ENCODE data around the gene RALGAPA1. TPM values are rescaled to one million over a fixed set of nuclear protein-coding genes. Genes with fewer than 3 reads are reported as not detected.

Gene RALGAPA1
- total and polyA plus RNA-seq, 2 of the 13 experiments (the other 11 are each of a cell fraction or from before 2014, with no cell fraction given): 65.0 to 89.2 TPM

DNA sequence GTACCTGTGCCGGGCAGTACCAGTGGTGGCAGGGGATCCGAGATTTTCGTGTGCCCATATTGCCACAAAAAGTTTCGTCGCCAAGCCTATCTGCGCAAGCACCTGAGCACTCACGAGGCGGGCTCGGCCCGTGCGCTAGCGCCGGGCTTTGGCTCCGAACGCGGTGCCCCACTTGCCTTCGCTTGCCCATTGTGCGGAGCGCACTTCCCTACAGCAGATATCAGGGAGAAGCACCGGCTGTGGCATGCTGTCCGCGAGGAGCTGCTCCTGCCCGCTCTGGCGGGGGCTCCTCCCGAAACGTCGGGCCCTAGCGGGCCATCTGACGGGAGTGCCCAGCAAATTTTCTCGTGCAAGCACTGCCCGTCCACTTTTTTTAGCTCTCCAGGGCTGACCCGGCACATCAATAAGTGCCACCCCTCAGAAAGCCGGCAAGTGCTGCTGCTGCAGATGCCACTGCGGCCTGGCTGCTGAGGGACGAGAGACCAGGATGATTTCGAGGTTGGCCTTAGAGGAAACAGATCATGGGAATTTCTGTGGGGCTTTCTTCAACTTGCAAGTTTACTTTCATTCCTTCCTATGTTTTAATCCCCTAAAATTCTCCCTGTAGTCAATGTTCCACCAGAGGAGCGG is 273.5 kb downstream of the RALGAPA1 start (continued):
- TF ChIP-seq CENPBD1 (CRISPR knock-in tag; IDR thresholded peaks at IDR 0.05; ENCODE audit: borderline replicate concordance, low read depth) (peak; percentile 21; the same call in 1 of the 2 replicates), ZNF563 (CRISPR knock-in tag; IDR thresholded peaks at IDR 0.05) (peak; percentile 10; the same call in 1 of the 2 replicates), ZNF782 (CRISPR knock-in tag; IDR thresholded peaks at IDR 0.05; ENCODE audit: borderline replicate concordance) (no peak), MIER2 (CRISPR knock-in tag; IDR thresholded peaks at IDR 0.05) (peak; percentile 78; the same call in 1 of the 2 replicates), KDM1A (CRISPR knock-in tag; IDR thresholded peaks at IDR 0.05) (no peak), ZNF501 (CRISPR knock-in tag; IDR thresholded peaks at IDR 0.05) (peak; percentile 71; the same call in 1 of the 2 replicates), ZBTB4 (CRISPR knock-in tag; IDR thresholded peaks at IDR 0.05; ENCODE audit: borderline replicate concordance) (peak; percentile 68; the same call in 1 of the 2 replicates), EHMT2 (IDR thresholded peaks at IDR 0.05; ENCODE audit: borderline replicate concordance, low read depth, low read length) (peak; percentile 94; the same call in 1 of the 2 replicates), ZNF282 (IDR thresholded peaks at IDR 0.05; ENCODE audit: partially characterized antibody) (no peak), KIAA2018 (CRISPR knock-in tag; IDR thresholded peaks at IDR 0.05; ENCODE audit: borderline replicate concordance) (peak; percentile 37), ZNF350 (CRISPR knock-in tag; IDR thresholded peaks at IDR 0.05; ENCODE audit: borderline replicate concordance, low read depth) (peak; percentile 17; the same call in 1 of the 2 replicates), ZNF382 (CRISPR knock-in tag; IDR thresholded peaks at IDR 0.05; ENCODE audit: borderline replicate concordance) (peak; percentile 10; the same call in 1 of the 2 replicates)
- TF ChIP-seq, protein P1, sequence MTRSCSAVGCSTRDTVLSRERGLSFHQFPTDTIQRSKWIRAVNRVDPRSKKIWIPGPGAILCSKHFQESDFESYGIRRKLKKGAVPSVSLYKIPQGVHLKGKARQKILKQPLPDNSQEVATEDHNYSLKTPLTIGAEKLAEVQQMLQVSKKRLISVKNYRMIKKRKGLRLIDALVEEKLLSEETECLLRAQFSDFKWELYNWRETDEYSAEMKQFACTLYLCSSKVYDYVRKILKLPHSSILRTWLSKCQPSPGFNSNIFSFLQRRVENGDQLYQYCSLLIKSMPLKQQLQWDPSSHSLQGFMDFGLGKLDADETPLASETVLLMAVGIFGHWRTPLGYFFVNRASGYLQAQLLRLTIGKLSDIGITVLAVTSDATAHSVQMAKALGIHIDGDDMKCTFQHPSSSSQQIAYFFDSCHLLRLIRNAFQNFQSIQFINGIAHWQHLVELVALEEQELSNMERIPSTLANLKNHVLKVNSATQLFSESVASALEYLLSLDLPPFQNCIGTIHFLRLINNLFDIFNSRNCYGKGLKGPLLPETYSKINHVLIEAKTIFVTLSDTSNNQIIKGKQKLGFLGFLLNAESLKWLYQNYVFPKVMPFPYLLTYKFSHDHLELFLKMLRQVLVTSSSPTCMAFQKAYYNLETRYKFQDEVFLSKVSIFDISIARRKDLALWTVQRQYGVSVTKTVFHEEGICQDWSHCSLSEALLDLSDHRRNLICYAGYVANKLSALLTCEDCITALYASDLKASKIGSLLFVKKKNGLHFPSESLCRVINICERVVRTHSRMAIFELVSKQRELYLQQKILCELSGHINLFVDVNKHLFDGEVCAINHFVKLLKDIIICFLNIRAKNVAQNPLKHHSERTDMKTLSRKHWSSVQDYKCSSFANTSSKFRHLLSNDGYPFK (CRISPR knock-in tag; IDR thresholded peaks at IDR 0.05; ENCODE audit: borderline replicate concordance): peak; percentile 48; the same call in 1 of the 2 replicates
